Measurements from ENCODE around the gene SYNE4. TPM values are rescaled to one million over a fixed set of nuclear protein-coding genes. Genes with fewer than 3 reads are reported as not detected.
A peak's percentile ranks its signal among the peaks of the same experiment; 100 is the strongest.

Gene SYNE4
- total RNA-seq, 1 donor from 2014 or later: 8.1 TPM

DNA sequence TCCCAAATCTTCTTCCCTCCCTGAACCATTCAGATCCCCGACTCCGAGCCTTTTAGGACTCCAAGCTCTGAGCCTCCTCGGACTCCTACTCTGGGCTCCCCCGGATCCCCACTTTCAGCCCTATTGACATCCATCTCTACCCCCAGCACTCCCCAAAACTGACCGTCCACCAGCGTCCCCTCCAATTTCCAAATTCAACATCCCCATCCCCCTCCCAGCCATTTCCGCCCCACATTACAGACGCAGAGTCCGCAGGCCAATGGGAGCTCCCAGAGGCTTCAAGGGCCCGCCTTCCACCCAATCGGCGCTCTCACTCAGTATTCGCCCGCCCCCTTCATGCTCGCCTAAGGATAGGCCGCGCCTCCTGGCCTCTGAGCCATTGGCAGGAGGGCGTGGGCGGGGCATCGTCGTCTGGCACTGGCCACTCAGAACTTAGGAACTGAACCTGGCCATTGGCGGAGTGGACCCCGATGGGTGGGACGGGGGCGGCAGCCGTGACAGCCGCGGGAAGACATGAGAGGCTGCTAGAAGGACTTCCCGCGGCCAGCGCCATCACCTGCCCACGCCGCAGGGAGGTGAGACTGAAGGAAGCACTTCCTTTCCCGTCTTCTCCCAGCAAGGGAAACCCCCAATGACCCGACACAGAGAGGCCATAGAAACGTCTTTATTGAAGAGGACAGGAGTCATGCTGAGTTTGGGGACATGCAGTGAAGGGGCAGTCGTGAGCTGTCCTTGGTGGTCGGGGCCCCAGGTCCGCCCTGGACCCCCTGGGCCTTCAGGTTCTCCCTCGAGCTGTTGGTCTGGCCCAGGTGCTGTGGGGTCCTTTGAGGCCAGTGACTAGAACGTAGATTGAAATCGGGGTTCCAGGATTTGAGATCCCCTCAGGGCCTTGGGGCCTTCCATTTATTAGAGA lies 5.7 kb upstream of the SYNE4 start, which contains the start of gene ALKBH6:
Gene ALKBH6, minus strand, starts transcription at position 202 of the 913 bp plus-strand sequence. CDS start 816 bp downstream, outside the sequence.
- Histone ChIP-seq H3K9me3 (no peaks in the 10 kb centered on the region), H3K27me3 (no peaks in the 10 kb centered on the region), H3K27ac (peak within 1 kb of the TSS; percentile 92), H3K4me1 (peaks cover 17% of the 10 kb centered on the region), H3K4me3 (peak within 1 kb of the TSS; percentile 72), H3K36me3 (no peaks in the 10 kb centered on the region)
- ATAC-seq (peak; percentile 98), DNase-seq (peak; percentile 100)
- TF ChIP-seq, protein P1, sequence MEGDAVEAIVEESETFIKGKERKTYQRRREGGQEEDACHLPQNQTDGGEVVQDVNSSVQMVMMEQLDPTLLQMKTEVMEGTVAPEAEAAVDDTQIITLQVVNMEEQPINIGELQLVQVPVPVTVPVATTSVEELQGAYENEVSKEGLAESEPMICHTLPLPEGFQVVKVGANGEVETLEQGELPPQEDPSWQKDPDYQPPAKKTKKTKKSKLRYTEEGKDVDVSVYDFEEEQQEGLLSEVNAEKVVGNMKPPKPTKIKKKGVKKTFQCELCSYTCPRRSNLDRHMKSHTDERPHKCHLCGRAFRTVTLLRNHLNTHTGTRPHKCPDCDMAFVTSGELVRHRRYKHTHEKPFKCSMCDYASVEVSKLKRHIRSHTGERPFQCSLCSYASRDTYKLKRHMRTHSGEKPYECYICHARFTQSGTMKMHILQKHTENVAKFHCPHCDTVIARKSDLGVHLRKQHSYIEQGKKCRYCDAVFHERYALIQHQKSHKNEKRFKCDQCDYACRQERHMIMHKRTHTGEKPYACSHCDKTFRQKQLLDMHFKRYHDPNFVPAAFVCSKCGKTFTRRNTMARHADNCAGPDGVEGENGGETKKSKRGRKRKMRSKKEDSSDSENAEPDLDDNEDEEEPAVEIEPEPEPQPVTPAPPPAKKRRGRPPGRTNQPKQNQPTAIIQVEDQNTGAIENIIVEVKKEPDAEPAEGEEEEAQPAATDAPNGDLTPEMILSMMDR (IDR thresholded peaks at IDR 0.05): no peak
- intact Hi-C loops (cut with DNase I): no loop called here

DNA sequence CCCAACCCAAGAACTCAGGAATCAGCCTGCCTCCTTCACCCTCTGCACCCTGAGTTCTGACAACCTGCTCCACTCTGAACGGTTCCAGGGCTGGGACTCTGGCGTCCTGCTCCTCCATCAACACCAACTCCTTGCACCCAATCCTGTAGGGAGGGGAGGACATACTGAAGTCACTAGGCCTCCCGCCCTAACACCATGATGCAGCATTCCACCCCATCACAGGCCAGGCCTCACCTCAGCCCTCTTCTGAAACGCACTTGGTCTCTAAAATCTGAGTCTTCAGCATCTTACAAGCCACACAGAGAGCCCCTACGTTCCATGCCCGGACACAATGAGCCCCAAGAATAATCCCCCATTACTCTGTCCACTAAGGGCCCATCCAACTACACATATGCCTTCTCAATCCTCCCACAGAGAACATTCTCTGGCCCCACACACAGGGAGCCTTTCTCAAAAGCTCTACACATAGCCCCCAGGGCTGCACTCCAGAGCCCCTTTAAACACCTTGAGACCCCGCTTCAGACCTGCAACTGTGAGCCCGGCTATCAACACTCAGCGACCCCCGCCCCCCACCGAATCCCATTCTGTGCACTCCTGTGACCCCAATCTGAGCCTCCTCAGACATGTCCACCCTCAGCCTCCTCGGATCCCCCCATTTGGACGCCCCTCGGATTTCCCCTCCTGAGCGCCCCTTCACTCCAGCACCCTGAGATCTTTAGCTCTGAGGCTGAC lies 4.8 kb upstream of the SYNE4 start:
- intact Hi-C loops (cut with DNase I): no loop called here
- DNase-seq (no peak), ATAC-seq (no peak)

DNA sequence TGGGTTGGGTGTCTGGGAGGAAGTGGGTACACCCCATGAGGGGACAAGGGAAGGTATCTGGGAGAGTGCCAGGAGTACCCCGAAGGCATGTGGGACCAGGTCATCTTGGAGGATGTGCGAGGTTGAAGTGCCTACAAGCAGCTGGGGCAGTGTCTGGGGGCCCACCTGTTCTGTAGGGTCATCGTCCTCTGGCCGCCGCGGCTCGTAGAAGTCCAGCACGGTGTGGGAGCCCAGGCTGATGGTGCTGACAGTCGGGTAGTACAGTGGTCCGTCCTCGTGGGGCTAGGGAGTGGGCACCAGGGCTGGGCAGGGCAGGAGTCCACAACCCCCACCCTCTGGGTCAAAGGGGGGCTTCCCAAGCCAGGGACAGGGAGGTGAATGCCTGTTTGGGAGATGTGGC lies 1.8 kb upstream of the SYNE4 start:
- no peaks in the 10 kb centered on the region for H3K36me3 ChIP-seq
- no peak overlapping the region for H3K4me3 ChIP-seq
- intact Hi-C loops (cut with DNase I): no loop called here

More for the DNA sequence above, 4.8 kb upstream of the SYNE4 start:
- peak overlapping the region; percentile 72 for H3K4me3 ChIP-seq
- peak overlapping the region; percentile 92 for H3K27ac ChIP-seq
- TF ChIP-seq, protein P1 (IDR thresholded peaks at IDR 0.05): no peak
- H3K27me3 ChIP-seq: no peaks in the 10 kb centered on the region
- H3K9me3 ChIP-seq: no peaks in the 10 kb centered on the region
- peaks cover 20% of the 10 kb centered on the region for H3K4me1 ChIP-seq
- H3K36me3 ChIP-seq: no peaks in the 10 kb centered on the region

DNA sequence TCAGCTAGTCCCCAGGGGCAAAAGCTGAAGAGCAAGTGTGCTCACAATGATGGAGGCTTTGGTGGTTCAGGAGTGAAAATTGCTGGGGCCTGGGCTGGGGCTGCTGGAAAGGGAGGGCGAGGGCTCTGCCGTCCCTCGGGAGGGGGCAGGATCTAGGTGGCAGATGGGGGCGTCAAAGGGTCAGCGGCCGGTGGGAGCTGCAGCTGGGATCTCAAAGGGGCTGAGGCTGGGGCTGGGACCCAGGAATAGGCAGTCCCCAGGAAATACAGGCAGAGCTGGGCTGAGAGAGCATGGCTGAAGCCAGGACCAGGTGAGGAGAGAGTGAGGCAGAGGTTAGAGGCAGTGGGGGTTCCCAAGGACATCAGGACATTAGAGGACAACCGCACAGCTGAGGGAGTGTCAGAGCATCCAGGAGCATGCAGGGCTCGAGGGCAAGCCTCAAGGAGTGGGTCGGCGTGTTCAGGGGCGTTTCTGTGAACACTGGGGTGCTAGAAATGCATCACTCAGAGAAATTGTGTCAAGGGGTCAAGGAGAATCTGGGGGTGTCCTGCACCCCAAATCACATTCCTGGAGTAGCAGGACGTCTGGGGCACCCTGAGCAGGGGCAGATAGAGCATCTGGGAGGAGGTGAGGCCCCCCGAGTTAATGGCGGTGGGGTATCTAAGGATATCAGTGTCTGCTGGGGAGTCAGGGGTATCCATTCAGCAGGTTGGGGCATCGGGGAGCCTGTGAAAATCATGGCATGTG lies 1.2 kb upstream of the SYNE4 start:
- H3K27me3 ChIP-seq: no peaks in the 10 kb centered on the region
- peaks cover 17% of the 10 kb centered on the region for H3K4me1 ChIP-seq
- intact Hi-C loops (cut with DNase I): no loop called here
- DNase-seq: no peak
- TF ChIP-seq, protein P1 (IDR thresholded peaks at IDR 0.05): no peak
- H3K36me3 ChIP-seq: no peaks in the 10 kb centered on the region
- H3K9me3 ChIP-seq: no peaks in the 10 kb centered on the region
- H3K4me3 ChIP-seq: peak overlapping the region; percentile 53
- no peak for ATAC-seq
- H3K27ac ChIP-seq: no peak overlapping the region

More for the DNA sequence above, 1.8 kb upstream of the SYNE4 start:
- Histone ChIP-seq H3K4me1 (peaks cover 20% of the 10 kb centered on the region), H3K9me3 (no peaks in the 10 kb centered on the region), H3K27me3 (no peaks in the 10 kb centered on the region), H3K27ac (no peak overlapping the region)
- no peak for DNase-seq
- ATAC-seq: no peak
- TF ChIP-seq, protein P1 (IDR thresholded peaks at IDR 0.05): no peak

DNA sequence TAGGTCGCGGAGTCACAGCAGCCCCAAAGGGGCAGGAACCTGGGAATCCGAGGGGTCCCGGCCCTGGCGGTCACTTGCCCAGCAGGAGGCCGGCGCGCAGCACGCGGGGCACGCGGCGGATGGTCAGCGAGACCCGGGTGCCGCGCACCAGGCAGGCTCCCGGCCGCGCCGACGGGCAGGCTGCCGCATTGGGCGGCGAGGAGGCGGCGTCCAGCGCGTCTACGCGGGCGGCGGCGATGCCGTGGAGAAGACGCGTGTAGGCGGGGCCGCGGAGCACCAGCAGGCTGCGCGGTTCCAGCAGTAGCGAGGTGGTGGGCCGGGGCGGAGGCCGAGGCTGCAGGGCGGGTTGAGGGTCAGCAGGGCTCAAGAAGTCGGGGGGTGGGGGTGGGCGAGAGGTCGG lies 607 bp upstream of the SYNE4 start:
- H3K27ac ChIP-seq: peak overlapping the region; percentile 30
- peak; percentile 72 for ATAC-seq
- TF ChIP-seq, protein P1 (IDR thresholded peaks at IDR 0.05): no peak
- H3K36me3 ChIP-seq: no peaks in the 10 kb centered on the region
- H3K4me3 ChIP-seq: peak overlapping the region; percentile 53
- DNase-seq: peak; percentile 87
- no peaks in the 10 kb centered on the region for H3K9me3 ChIP-seq
- intact Hi-C loops (cut with DNase I): no loop called here
- peaks cover 14% of the 10 kb centered on the region for H3K4me1 ChIP-seq
- no peaks in the 10 kb centered on the region for H3K27me3 ChIP-seq
